Measurements from ENCODE around the gene FAM47E.

- TF ChIP-seq EZH2phosphoT487 (IDR thresholded peaks at IDR 0.05; ENCODE audit: low read depth) (no peak), CTCF (IDR thresholded peaks at IDR 0.05; ENCODE audit: low read depth, low read length) (no peak)
Measured at GRCh38 chr4:76216975-76217814, 34.3 kb upstream of the FAM47E start.

Measured in OCI-LY3 (cell line).